K562 (cell line): ENCODE measurements around the gene CD101. TPM values are rescaled to one million over a fixed set of nuclear protein-coding genes. Genes with fewer than 3 reads are reported as not detected.

ENCODE experiments used
- ATAC-seq: fragments of 200-7000 bp; cut with Tn5 transposase; 3 replicates; pipeline ENCODE4 v1.9.1; 2020; ENCODE audit warnings: moderate library complexity
- BruUV-seq: library from RNA; stranded (reverse); fragments of 400-500 nt; replicated peaks from 2 replicates; lab custom pipeline; 2021; lab: Mats Ljungman, UMichigan
- CTCF ChIA-PET: fragments of 300-600 bp; formaldehyde crosslinking; extraction: SDS; loops from one replicate; lab custom pipeline; 2021; ENCODE audit warnings: low intra/inter-chr PET ratio; lab: Yijun Ruan, JAX
- POLR2A ChIA-PET: fragments of 300-600, 350-650 bp; sonication (Branson Sonifier 250); formaldehyde crosslinking; extraction: SDS; loops from one replicate; lab custom pipeline; 2021; ENCODE audit warnings: antibody characterized with exemption, inconsistent platforms; lab: Yijun Ruan, JAX
- DNase-seq, 4 experiments: peaks; one replicate each; pipeline versions ENCODE4 v3.0.0 to v3.0.0-alpha.2; 2011 to 2018; ENCODE audit warnings: low spot score in 3 of 4, mixed read lengths in 3 of 4; ENCODE audit errors: extremely low read depth in 1 of 4
- FAIRE-seq: peaks from 2 replicates; lab custom pipeline; 2011; peaks lifted over from hg19 to GRCh38; lab: Jason Lieb, UNC
- H2AFZ ChIP-seq: 2 replicates; pipeline ENCODE4 v1.6.0; 2011; ENCODE audit warnings: low read depth, low read length, control low read depth, inconsistent platforms
- H3K27ac ChIP-seq: fragments of 200-600 bp; 3 replicates; pipeline ENCODE4 v1.8.0; 2011; ENCODE audit warnings: low read depth, mild to moderate bottlenecking, control low read depth, inconsistent platforms, low read length, moderate library complexity, mixed read lengths; ENCODE audit errors: extremely low read depth
- H3K27me3 ChIP-seq, 2 experiments: fragments of 300-600 bp in 1 of 2; 2 replicates in 1 of 2; 3 replicates in 1 of 2; pipeline versions ENCODE4 v1.6.0 to v1.8.0; 2011; ENCODE audit warnings: inconsistent platforms in 2 of 2, low read length in 2 of 2, mild to moderate bottlenecking in 1 of 2, mixed read lengths in 1 of 2, moderate library complexity in 1 of 2; ENCODE audit not compliant: control insufficient read depth in 2 of 2, insufficient read depth in 2 of 2
- H3K36me3 ChIP-seq: fragments of 300-600 bp; 3 replicates; pipeline ENCODE4 v1.8.0; 2011; ENCODE audit warnings: mild to moderate bottlenecking, low read length, inconsistent platforms; ENCODE audit not compliant: control insufficient read depth, insufficient read depth
- H3K4me1 ChIP-seq, 2 experiments: fragments of 200-600 bp in 1 of 2; replicated peaks in 1 of 2; 2 replicates in 1 of 2; 3 replicates in 1 of 2; pipeline versions ENCODE4 v1.5.1 to v1.8.0; 2011; ENCODE audit warnings: inconsistent platforms in 2 of 2, low read length in 2 of 2, mild to moderate bottlenecking in 1 of 2, mixed read lengths in 1 of 2, moderate library complexity in 1 of 2; ENCODE audit not compliant: control insufficient read depth in 2 of 2, insufficient read depth in 2 of 2
- H3K4me2 ChIP-seq: 2 replicates; pipeline ENCODE4 v1.6.1; 2011; ENCODE audit warnings: low read length, control low read depth, inconsistent platforms, mixed read lengths; ENCODE audit not compliant: insufficient read depth
- H3K4me3 ChIP-seq: fragments of 200-600 bp; sonication (generic), shearing (Covaris generic); 2 replicates; pipeline ENCODE4 v1.5.1; 2016; ENCODE audit warnings: control low read depth, inconsistent platforms
- H3K79me2 ChIP-seq: fragments of 200-600 bp; 3 replicates; pipeline ENCODE4 v1.8.0; 2011; ENCODE audit warnings: low read length, inconsistent platforms; ENCODE audit not compliant: control insufficient read depth, insufficient read depth
- H3K9ac ChIP-seq, 2 experiments: 2 replicates each; pipeline versions ENCODE4 v1.6.0 to v1.6.1; 2011; ENCODE audit warnings: low read depth in 2 of 2, low read length in 2 of 2, control low read depth in 1 of 2, inconsistent platforms in 1 of 2, mild to moderate bottlenecking in 1 of 2, mixed read lengths in 1 of 2; ENCODE audit not compliant: insufficient read depth in 1 of 2
- H3K9me1 ChIP-seq: one replicate; pipeline ENCODE4 v1.6.0; 2011; ENCODE audit warnings: inconsistent platforms, mild to moderate bottlenecking, low read length, moderate library complexity; ENCODE audit not compliant: control insufficient read depth, insufficient read depth
- H3K9me3 ChIP-seq: replicated peaks from 2 replicates; pipeline ENCODE4 v1.5.1; 2011; ENCODE audit warnings: low read depth, low read length, inconsistent platforms; ENCODE audit not compliant: control insufficient read depth, insufficient read depth
- H4K20me1 ChIP-seq: replicated peaks from 2 replicates; pipeline ENCODE4 v1.6.1; 2011; ENCODE audit warnings: low read length, inconsistent platforms, mixed read lengths; ENCODE audit not compliant: control insufficient read depth, insufficient read depth
- CHD2 ChIP-seq: IDR thresholded peaks from 2 replicates; pipeline ENCODE4 v1.6.1; 2011; ENCODE audit warnings: low read depth, low read length
- CREBBP ChIP-seq: IDR thresholded peaks from one replicate; pipeline ENCODE4 v1.6.1; 2012; ENCODE audit warnings: low read depth, mild to moderate bottlenecking, control low read depth, inconsistent platforms, low read length
- CREM ChIP-seq: IDR thresholded peaks from 2 replicates; pipeline ENCODE4 v1.6.1; 2014; ENCODE audit warnings: antibody characterized with exemption, low read depth
- CSDE1 ChIP-seq, 2 experiments: fragments of 450-650 bp; IDR thresholded peaks; 2 replicates each; pipeline ENCODE4 v1.6.1; 2016; ENCODE audit warnings: mild to moderate bottlenecking in 1 of 2
- ETV1 ChIP-seq: fragments of 450-650 bp; conservative IDR thresholded peaks from 2 replicates; pipeline ENCODE4 v1.6.1; 2016; ENCODE audit warnings: missing genetic modification characterization, control low read depth, low read depth, missing compliant biosample characterization
- GABPB1 ChIP-seq: sonication (generic); formaldehyde crosslinking; IDR thresholded peaks from 2 replicates; pipeline ENCODE4 v1.8.0; 2022; ENCODE audit warnings: mild to moderate bottlenecking, missing genetic modification reagents
- HDAC1 ChIP-seq, 2 experiments: fragments of 450-650 bp; IDR thresholded peaks; 2 replicates each; pipeline ENCODE4 v1.6.1; 2016 to 2017; ENCODE audit warnings: inconsistent platforms in 1 of 2, mild to moderate bottlenecking in 1 of 2, moderate library complexity in 1 of 2
- HIVEP1 ChIP-seq: fragments of 250-450 bp; sonication (Bioruptor Pico); IDR thresholded peaks from 2 replicates; pipeline ENCODE4 v1.4.0; 2020; ENCODE audit warnings: mild to moderate bottlenecking
- HNRNPL ChIP-seq: fragments of 200-400 bp; formaldehyde crosslinking; IDR thresholded peaks from 2 replicates; pipeline ENCODE4 v1.6.1; 2017; ENCODE audit warnings: low read depth, mild to moderate bottlenecking, low read length
- MCM2 ChIP-seq: fragments of 450-650 bp; IDR thresholded peaks from 2 replicates; pipeline ENCODE4 v1.6.1; 2017; ENCODE audit warnings: low read depth, mild to moderate bottlenecking
- PML ChIP-seq: IDR thresholded peaks from 2 replicates; pipeline ENCODE4 v1.6.1; 2012; ENCODE audit warnings: low read length, inconsistent platforms
- POLR2AphosphoS2 ChIP-seq: IDR thresholded peaks from 2 replicates; pipeline ENCODE4 v1.6.1; 2012; ENCODE audit warnings: low read length, improper control_type of control experiment
- WGBS: fragments of 100-300 bp; shearing (Covaris generic); methylation state at CpG from one replicate; pipeline ENCODE4 v1.1.6; 2016; ENCODE audit warnings: low coverage, mixed read lengths; ENCODE audit not compliant: insufficient coverage; ENCODE audit errors: missing lambda C conversion rate; 5-methylcytosine and 5-hydroxymethylcytosine counted together
- in situ Hi-C: fragments of 300-500 bp; cut with MboI; formaldehyde crosslinking; loops from 4 replicates; pipeline ENCODE4 v1.15.0; 2018; ENCODE audit warnings: inconsistent platforms, mixed read lengths
- intact Hi-C: fragments of 100-400 bp; cut with micrococcal nuclease; formaldehyde crosslinking; loops from 2 replicates; pipeline ENCODE4 v1.14.2; 2022
- polyA plus RNA-seq, 8 experiments: library from polyadenylated mRNA; depleted of rRNA in 4 of 8; stranded (reverse) in 5 of 8; unstranded in 3 of 8; fragments of >200 nt; fragmentation: Nextera tagmentation in 2 of 8; fragmentation: Illumina TruSeq in 1 of 8; extraction: Ambion mirVana in 2 of 8; extraction: Trizol in 1 of 8; gene quantifications; 2 replicates each; pipeline versions ENCODE4 v1.2.1 to v1.2.3, GENCODE V29; 2011 to 2014; ENCODE audit warnings: inconsistent platforms in 1 of 8, missing spikeins in 1 of 8
- total RNA-seq, 7 experiments: library from RNA; depleted of rRNA in 6 of 7; stranded (reverse); fragments of >200 nt in 6 of 7; fragmentation: Illumina TruSeq in 2 of 7; extraction: Trizol in 2 of 7; gene quantifications; 2 replicates each; pipeline versions ENCODE4 v1.2.1 to v1.2.3, GENCODE V29; 2011 to 2021; ENCODE audit warnings: low replicate concordance in 1 of 7
- TF ChIP-seq, protein P1 (sequence below): fragments of 450-650 bp; formaldehyde crosslinking; IDR thresholded peaks from 2 replicates; pipeline ENCODE4 v1.4.0; 2020; ENCODE audit warnings: mild to moderate bottlenecking, moderate library complexity
- TF ChIP-seq, protein P2 (sequence below): fragments of 450-650 bp; formaldehyde crosslinking; IDR thresholded peaks from 2 replicates; pipeline ENCODE4 v1.4.0; 2020; ENCODE audit warnings: mild to moderate bottlenecking, mixed read lengths
- TF ChIP-seq, protein P3 (sequence below), 2 experiments: fragments of 450-650 bp in 1 of 2; sonication (generic) in 1 of 2; formaldehyde crosslinking; conservative IDR thresholded peaks; 2 replicates each; pipeline versions ENCODE4 v1.4.0 to v1.8.1; 2020 to 2022; ENCODE audit warnings: mild to moderate bottlenecking in 1 of 2, missing genetic modification reagents in 1 of 2
- TF ChIP-seq, protein P4 (sequence below): sonication (generic); formaldehyde crosslinking; IDR thresholded peaks from 2 replicates; pipeline ENCODE4 v1.8.0; 2022; ENCODE audit warnings: mild to moderate bottlenecking, missing genetic modification reagents

CD101 gene
- total and polyA plus RNA-seq, 9 of the 15 experiments (the other 6 are each of a cell fraction or from before 2014, with no cell fraction given): 0.04 to 1.1 (median 0.20) TPM

DNA sequence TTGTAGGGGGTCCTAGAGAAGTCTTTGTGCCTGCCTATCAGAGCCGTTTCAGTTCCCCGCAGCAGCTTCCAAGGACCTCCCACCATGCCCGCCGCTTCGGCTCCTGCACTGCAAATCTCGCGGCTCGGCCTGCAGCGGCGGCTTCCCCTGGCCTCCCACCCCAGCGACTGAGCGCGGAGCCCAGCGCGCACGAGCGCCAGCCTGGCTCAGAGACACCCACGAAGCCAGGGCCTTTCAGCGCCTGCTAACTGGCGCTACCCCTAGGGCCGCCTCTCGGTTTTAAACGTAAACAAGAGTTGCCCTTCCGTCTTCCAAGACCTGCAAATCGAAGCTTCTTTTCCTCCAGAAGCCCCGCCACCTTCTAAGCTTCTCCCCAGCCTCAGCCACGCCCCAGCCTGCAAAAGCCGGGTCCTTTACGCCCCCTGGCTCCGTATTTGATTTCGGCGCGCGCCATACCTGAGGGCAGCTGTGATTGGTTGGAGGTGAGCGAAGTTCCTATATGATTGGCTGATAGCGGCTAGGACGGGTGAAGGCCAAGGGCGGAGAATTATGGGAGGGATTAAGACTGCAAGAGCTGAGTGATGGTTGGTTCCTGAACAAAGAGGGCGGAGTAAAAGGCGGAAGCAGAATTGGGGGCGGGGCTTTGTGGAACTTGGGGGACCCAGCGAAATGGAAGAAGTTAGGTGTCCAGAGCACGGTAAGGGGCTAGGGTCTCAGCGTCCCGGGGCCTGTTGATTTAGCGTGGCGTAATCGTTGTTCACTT is 58.3 kb downstream of the CD101 start, which contains the start of gene TTF2:
Gene TTF2, plus strand, starts transcription at position 649 of the 763 bp plus-strand sequence. Its CDS starts 21 bp downstream, at position 670.
- Histone ChIP-seq H3K9me3 (no peaks in the 10 kb centered on the region), H3K27me3 (no peaks in the 10 kb centered on the region), H3K4me3 (peak within 1 kb of the TSS; percentile 76), H4K20me1 (no peaks in the 10 kb centered on the region), H3K79me2 (peaks cover 30% of the 10 kb centered on the region), H3K27ac (peak within 1 kb of the TSS; percentile 92), H2AFZ (peak within 1 kb of the TSS; percentile 94), H3K36me3 (peaks cover 31% of the 10 kb centered on the region), H3K9ac (peak within 1 kb of the TSS; percentile 91 to 94), H3K9me1 (no peaks in the 10 kb centered on the region), H3K4me2 (peak within 1 kb of the TSS; percentile 98), H3K4me1 (peaks cover 10 to 14% of the 10 kb centered on the region in 2 experiments)
- FAIRE-seq: peak; percentile 97
- in situ Hi-C loops (loop anchor here (5.0 kb wide), 1 partner anchor 553 kb away; no protein-coding TSS in a partner anchor), intact Hi-C loops (loop anchor here (2.0 to 10.0 kb wide), 7 partner anchors 125 to 915 kb away; no protein-coding TSS in a partner anchor)
- ATAC-seq: peak; percentile 95
- peak; percentile 98 to 100 (median 99) for DNase-seq
- ChIA-PET CTCF (interaction anchor here (0.5 to 1.3 kb wide), 2 partner anchors 23 to 323 kb away, joined by 3 to 4 read pairs; no protein-coding TSS in a partner anchor), POLR2A (interaction anchor here (0.5 to 2.2 kb wide), 32 partner anchors 10 to 568 kb away, joined by 3 to 10 read pairs (median 4); no protein-coding TSS in a partner anchor)
- WGBS: under 1% methylated on average over 48 of the region's 48 CpGs
- no TSS peak for BruUV-seq
- TF ChIP-seq HDAC1 (IDR thresholded peaks at IDR 0.05) (peak; percentile 44 to 93; a peak in 3 of 4 replicates), GABPB1 (CRISPR knock-in tag) (peak; percentile 54), POLR2AphosphoS2 (peak; percentile 58; the same call in 1 of the 2 replicates), CHD2 (peak; percentile 47), MCM2 (no peak), CREM (peak; percentile 84), CSDE1 (IDR thresholded peaks at IDR 0.05) (no peak; a peak in 1 of 4 replicates), CREBBP (no peak), PML (peak; percentile 85), ETV1 (tag) (no peak; the same call in 1 of the 2 replicates), HIVEP1 (CRISPR knock-in tag) (no peak), HNRNPL (no peak)
- TF ChIP-seq, protein P1, sequence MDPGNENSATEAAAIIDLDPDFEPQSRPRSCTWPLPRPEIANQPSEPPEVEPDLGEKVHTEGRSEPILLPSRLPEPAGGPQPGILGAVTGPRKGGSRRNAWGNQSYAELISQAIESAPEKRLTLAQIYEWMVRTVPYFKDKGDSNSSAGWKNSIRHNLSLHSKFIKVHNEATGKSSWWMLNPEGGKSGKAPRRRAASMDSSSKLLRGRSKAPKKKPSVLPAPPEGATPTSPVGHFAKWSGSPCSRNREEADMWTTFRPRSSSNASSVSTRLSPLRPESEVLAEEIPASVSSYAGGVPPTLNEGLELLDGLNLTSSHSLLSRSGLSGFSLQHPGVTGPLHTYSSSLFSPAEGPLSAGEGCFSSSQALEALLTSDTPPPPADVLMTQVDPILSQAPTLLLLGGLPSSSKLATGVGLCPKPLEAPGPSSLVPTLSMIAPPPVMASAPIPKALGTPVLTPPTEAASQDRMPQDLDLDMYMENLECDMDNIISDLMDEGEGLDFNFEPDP: no peak
- TF ChIP-seq, protein P2, sequence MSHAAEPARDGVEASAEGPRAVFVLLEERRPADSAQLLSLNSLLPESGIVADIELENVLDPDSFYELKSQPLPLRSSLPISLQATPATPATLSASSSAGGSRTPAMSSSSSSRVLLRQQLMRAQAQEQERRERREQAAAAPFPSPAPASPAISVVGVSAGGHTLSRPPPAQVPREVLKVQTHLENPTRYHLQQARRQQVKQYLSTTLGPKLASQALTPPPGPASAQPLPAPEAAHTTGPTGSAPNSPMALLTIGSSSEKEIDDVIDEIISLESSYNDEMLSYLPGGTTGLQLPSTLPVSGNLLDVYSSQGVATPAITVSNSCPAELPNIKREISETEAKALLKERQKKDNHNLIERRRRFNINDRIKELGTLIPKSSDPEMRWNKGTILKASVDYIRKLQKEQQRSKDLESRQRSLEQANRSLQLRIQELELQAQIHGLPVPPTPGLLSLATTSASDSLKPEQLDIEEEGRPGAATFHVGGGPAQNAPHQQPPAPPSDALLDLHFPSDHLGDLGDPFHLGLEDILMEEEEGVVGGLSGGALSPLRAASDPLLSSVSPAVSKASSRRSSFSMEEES (CRISPR knock-in tag): no peak
- TF ChIP-seq, protein P3, sequence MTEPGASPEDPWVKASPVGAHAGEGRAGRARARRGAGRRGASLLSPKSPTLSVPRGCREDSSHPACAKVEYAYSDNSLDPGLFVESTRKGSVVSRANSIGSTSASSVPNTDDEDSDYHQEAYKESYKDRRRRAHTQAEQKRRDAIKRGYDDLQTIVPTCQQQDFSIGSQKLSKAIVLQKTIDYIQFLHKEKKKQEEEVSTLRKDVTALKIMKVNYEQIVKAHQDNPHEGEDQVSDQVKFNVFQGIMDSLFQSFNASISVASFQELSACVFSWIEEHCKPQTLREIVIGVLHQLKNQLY (CRISPR knock-in tag; conservative IDR thresholded peaks at IDR 0.05): no peak
- TF ChIP-seq, protein P4, sequence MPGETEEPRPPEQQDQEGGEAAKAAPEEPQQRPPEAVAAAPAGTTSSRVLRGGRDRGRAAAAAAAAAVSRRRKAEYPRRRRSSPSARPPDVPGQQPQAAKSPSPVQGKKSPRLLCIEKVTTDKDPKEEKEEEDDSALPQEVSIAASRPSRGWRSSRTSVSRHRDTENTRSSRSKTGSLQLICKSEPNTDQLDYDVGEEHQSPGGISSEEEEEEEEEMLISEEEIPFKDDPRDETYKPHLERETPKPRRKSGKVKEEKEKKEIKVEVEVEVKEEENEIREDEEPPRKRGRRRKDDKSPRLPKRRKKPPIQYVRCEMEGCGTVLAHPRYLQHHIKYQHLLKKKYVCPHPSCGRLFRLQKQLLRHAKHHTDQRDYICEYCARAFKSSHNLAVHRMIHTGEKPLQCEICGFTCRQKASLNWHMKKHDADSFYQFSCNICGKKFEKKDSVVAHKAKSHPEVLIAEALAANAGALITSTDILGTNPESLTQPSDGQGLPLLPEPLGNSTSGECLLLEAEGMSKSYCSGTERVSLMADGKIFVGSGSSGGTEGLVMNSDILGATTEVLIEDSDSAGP (CRISPR knock-in tag): no peak
